ENCODE results near the gene LIMCH1. TPM values are rescaled to one million over a fixed set of nuclear protein-coding genes. Genes with fewer than 3 reads are reported as not detected.
"Not testable (repeated sequence)": the region's sequence is repeated elsewhere in the genome, so short reads cannot be mapped to it uniquely, and the experiment has no call there.

Gene LIMCH1
- total RNA-seq, 1 experiment from 2014 or later = 3.3 TPM

- H3K79me1 ChIP-seq (ENCODE audit: insufficient read depth, low read depth, low read length, poor library complexity, severe bottlenecking) = no peaks in the 10 kb centered on the region
- no peak for DNase-seq
- no peak overlapping the region for H3T11ph ChIP-seq (ENCODE audit: low read length)
- no peaks in the 10 kb centered on the region for H3K9me3 ChIP-seq (ENCODE audit: control insufficient read depth, low read depth, low read length)
- no peaks in the 10 kb centered on the region for H3K79me2 ChIP-seq (ENCODE audit: insufficient read depth, low read length)
- TF ChIP-seq, protein P1, sequence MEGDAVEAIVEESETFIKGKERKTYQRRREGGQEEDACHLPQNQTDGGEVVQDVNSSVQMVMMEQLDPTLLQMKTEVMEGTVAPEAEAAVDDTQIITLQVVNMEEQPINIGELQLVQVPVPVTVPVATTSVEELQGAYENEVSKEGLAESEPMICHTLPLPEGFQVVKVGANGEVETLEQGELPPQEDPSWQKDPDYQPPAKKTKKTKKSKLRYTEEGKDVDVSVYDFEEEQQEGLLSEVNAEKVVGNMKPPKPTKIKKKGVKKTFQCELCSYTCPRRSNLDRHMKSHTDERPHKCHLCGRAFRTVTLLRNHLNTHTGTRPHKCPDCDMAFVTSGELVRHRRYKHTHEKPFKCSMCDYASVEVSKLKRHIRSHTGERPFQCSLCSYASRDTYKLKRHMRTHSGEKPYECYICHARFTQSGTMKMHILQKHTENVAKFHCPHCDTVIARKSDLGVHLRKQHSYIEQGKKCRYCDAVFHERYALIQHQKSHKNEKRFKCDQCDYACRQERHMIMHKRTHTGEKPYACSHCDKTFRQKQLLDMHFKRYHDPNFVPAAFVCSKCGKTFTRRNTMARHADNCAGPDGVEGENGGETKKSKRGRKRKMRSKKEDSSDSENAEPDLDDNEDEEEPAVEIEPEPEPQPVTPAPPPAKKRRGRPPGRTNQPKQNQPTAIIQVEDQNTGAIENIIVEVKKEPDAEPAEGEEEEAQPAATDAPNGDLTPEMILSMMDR (conservative IDR thresholded peaks at IDR 0.05) = no peak
- H2AK5ac ChIP-seq (ENCODE audit: insufficient read length, low read length) = no peak overlapping the region
- no peaks in the 10 kb centered on the region for H4K20me1 ChIP-seq (ENCODE audit: control insufficient read depth, insufficient read depth, insufficient read length)
- Mint-ChIP-seq H3K27me3 (ENCODE audit: low read depth) (peaks cover 18% of the 10 kb centered on the region), H3K27ac (no peak overlapping the region), H3K4me3 (no peak overlapping the region), H3K4me1 (peaks cover 30 to 34% of the 10 kb centered on the region in 2 experiments), H3K36me3 (ENCODE audit: insufficient read depth in 1 of 3, low read depth in 3 of 3) (no peaks in the 10 kb centered on the region), H3K9me3 (no peaks in the 10 kb centered on the region)
- H4K91ac ChIP-seq (ENCODE audit: insufficient read length, low read depth, low read length) = no peak overlapping the region
- no peak overlapping the region for H2BK20ac ChIP-seq (ENCODE audit: low read depth, low read length, poor library complexity, severe bottlenecking)
- H3K4me1 ChIP-seq (ENCODE audit: insufficient read depth, low read length) = peaks cover 4% of the 10 kb centered on the region; the same call in 1 of the 2 replicates
- H2BK120ac ChIP-seq (ENCODE audit: low read depth, low read length, poor library complexity, severe bottlenecking) = no peak overlapping the region
- no peak overlapping the region for H3K23ac ChIP-seq (ENCODE audit: insufficient read length, low read depth, low read length)
- H3K27ac ChIP-seq (ENCODE audit: insufficient read length, low read depth, low read length) = no peak overlapping the region
- no peak overlapping the region for H2BK12ac ChIP-seq (ENCODE audit: insufficient read length, low read depth, low read length)
- H3K4ac ChIP-seq (ENCODE audit: low read depth, low read length) = no peak overlapping the region
- no peak overlapping the region for H4K8ac ChIP-seq (replicated peaks; ENCODE audit: insufficient read length, low read depth, low read length)
- H3K27me3 ChIP-seq (ENCODE audit: insufficient read depth, low read length) = peaks cover 5% of the 10 kb centered on the region; the same call in 1 of the 2 replicates
- no peak overlapping the region for H3K4me2 ChIP-seq (ENCODE audit: insufficient read depth, insufficient read length, low read length)
- no peak overlapping the region for H3K14ac ChIP-seq (ENCODE audit: insufficient read depth, low read length)
- H3K9ac ChIP-seq (ENCODE audit: extremely low read depth, insufficient read length, low read length) = no peak overlapping the region
- H2BK15ac ChIP-seq (ENCODE audit: low read depth, low read length) = no peak overlapping the region
- H2AFZ ChIP-seq (ENCODE audit: low read length) = no peak overlapping the region
- no peak overlapping the region for H3K18ac ChIP-seq (ENCODE audit: insufficient read length, low read depth, low read length)
- no peaks in the 10 kb centered on the region for H3K23me2 ChIP-seq (ENCODE audit: insufficient read length, low read depth, low read length, poor library complexity, severe bottlenecking)
- WGBS (ENCODE audit: extremely low coverage, insufficient read length, low lambda C conversion rate) = no CpG with 5 or more reads among the region's 6 CpGs
- no peak overlapping the region for H2BK5ac ChIP-seq (ENCODE audit: insufficient read length, low read length)
- H3K56ac ChIP-seq (ENCODE audit: insufficient read length, low read depth, low read length) = no peak overlapping the region
- no peak overlapping the region for H4K5ac ChIP-seq (ENCODE audit: insufficient read length, low read depth, low read length)
Observed at GRCh38 chr4:41640906-41641305, 102.9 kb downstream of the LIMCH1 start.

DNA sequence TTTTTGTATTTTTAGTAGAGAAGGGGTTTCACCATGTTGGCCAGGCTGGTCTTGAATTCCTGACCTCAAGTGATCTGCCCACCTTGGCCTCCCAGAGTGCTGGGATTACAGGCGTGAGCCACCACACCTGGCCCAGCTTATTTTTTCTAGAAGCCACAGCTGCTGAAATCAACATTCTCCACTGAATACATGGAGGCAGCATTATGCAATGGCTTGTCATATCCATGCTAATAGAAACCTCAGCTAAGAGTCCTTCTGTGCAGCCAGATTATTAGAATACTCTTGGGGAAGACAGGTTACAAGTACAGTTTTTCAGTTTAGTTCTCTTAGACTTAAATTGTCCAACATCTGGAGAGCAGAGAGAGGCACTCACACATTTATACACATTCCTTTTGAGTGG is 104.8 kb downstream of the LIMCH1 start:
- H3K79me1 ChIP-seq (ENCODE audit: insufficient read depth, low read depth, low read length, poor library complexity, severe bottlenecking); H3K9me3 Mint-ChIP-seq; H3K23ac ChIP-seq (ENCODE audit: insufficient read length, low read depth, low read length); H2BK20ac ChIP-seq (ENCODE audit: low read depth, low read length, poor library complexity, severe bottlenecking); H3K23me2 ChIP-seq (ENCODE audit: insufficient read length, low read depth, low read length, poor library complexity, severe bottlenecking); H2AK5ac ChIP-seq (ENCODE audit: insufficient read length, low read length); H3K9ac ChIP-seq (ENCODE audit: extremely low read depth, insufficient read length, low read length); H3K27ac ChIP-seq (ENCODE audit: insufficient read length, low read depth, low read length); H4K20me1 ChIP-seq (ENCODE audit: control insufficient read depth, insufficient read depth, insufficient read length); H4K5ac ChIP-seq (ENCODE audit: insufficient read length, low read depth, low read length); H2BK15ac ChIP-seq (ENCODE audit: low read depth, low read length); H4K8ac ChIP-seq (replicated peaks; ENCODE audit: insufficient read length, low read depth, low read length); H2BK5ac ChIP-seq (ENCODE audit: insufficient read length, low read length); H3K36me3 Mint-ChIP-seq (ENCODE audit: insufficient read depth in 1 of 3, low read depth in 3 of 3); H3K27ac Mint-ChIP-seq; DNase-seq; H2AFZ ChIP-seq (ENCODE audit: low read length); H4K91ac ChIP-seq (ENCODE audit: insufficient read length, low read depth, low read length); H3K18ac ChIP-seq (ENCODE audit: insufficient read length, low read depth, low read length); H3K27me3 ChIP-seq (ENCODE audit: insufficient read depth, low read length); H3T11ph ChIP-seq (ENCODE audit: low read length); H3K56ac ChIP-seq (ENCODE audit: insufficient read length, low read depth, low read length); H3K4me3 Mint-ChIP-seq; H3K4me1 ChIP-seq (ENCODE audit: insufficient read depth, low read length); H3K9me3 ChIP-seq (ENCODE audit: control insufficient read depth, low read depth, low read length); H2BK120ac ChIP-seq (ENCODE audit: low read depth, low read length, poor library complexity, severe bottlenecking); H3K79me2 ChIP-seq (ENCODE audit: insufficient read depth, low read length); H2BK12ac ChIP-seq (ENCODE audit: insufficient read length, low read depth, low read length); H3K4ac ChIP-seq (ENCODE audit: low read depth, low read length); H3K4me2 ChIP-seq (ENCODE audit: insufficient read depth, insufficient read length, low read length); H3K14ac ChIP-seq (ENCODE audit: insufficient read depth, low read length): not testable (repeated sequence)
- H3K27me3 Mint-ChIP-seq (ENCODE audit: low read depth) = peaks cover 26% of the 10 kb centered on the region
- peaks cover 30 to 34% of the 10 kb centered on the region in 2 experiments for H3K4me1 Mint-ChIP-seq
- no CpG with 5 or more reads among the region's 1 CpG for WGBS (ENCODE audit: extremely low coverage, insufficient read length, low lambda C conversion rate)
